Measurements from ENCODE around the gene UTS2B.
"Not testable (repeated sequence)": the region's sequence is repeated elsewhere in the genome, so short reads cannot be mapped to it uniquely, and the experiment has no call there.

UTS2B gene

GRCh38 chr3:191290311-191291025 is 39.9 kb downstream of the UTS2B start:
- in situ Hi-C loops (cut with MboI; ENCODE audit: low sequenced_read_pairs) = no loop called here

- in situ Hi-C loops (cut with MboI; ENCODE audit: low sequenced_read_pairs) = no loop called here
These were observed 46.9 kb downstream of the UTS2B start for GRCh38 chr3:191283400-191283799.

- in situ Hi-C loops (cut with MboI; ENCODE audit: low sequenced_read_pairs) = no loop called here
These were observed 47.8 kb downstream of the UTS2B start for GRCh38 chr3:191282251-191283185.

- in situ Hi-C loops (cut with MboI; ENCODE audit: low sequenced_read_pairs) = no loop called here
These were observed 49.4 kb downstream of the UTS2B start for GRCh38 chr3:191280882-191281281.

- in situ Hi-C loops (cut with MboI; ENCODE audit: low sequenced_read_pairs) = no loop called here
These were observed 50.2 kb downstream of the UTS2B start for GRCh38 chr3:191280111-191280510.

- in situ Hi-C loops (cut with MboI; ENCODE audit: low sequenced_read_pairs) = no loop called here
These were observed 54.6 kb downstream of the UTS2B start for GRCh38 chr3:191275751-191276150.

GRCh38 chr3:191275244-191275643 is 55.1 kb downstream of the UTS2B start:
- in situ Hi-C loops (cut with MboI; ENCODE audit: low sequenced_read_pairs) = not testable (repeated sequence)

GRCh38 chr3:191269289-191270085 is 60.8 kb downstream of the UTS2B start:
- in situ Hi-C loops (cut with MboI; ENCODE audit: low sequenced_read_pairs) = no loop called here

GRCh38 chr3:191268737-191269136 is 61.6 kb downstream of the UTS2B start:
- in situ Hi-C loops (cut with MboI; ENCODE audit: low sequenced_read_pairs) = no loop called here

GRCh38 chr3:191263850-191264249 is 66.5 kb downstream of the UTS2B start:
- in situ Hi-C loops (cut with MboI; ENCODE audit: low sequenced_read_pairs) = no loop called here

- in situ Hi-C loops (cut with MboI; ENCODE audit: low sequenced_read_pairs) = no loop called here
These were observed 67.0 kb downstream of the UTS2B start for GRCh38 chr3:191263365-191263764.

- in situ Hi-C loops (cut with MboI; ENCODE audit: low sequenced_read_pairs) = no loop called here
These were observed 67.7 kb downstream of the UTS2B start for GRCh38 chr3:191262650-191263049.

- in situ Hi-C loops (cut with MboI; ENCODE audit: low sequenced_read_pairs) = no loop called here
These were observed 69.1 kb downstream of the UTS2B start for GRCh38 chr3:191261304-191261638.

GRCh38 chr3:191260431-191261303 is 69.7 kb downstream of the UTS2B start:
- in situ Hi-C loops (cut with MboI; ENCODE audit: low sequenced_read_pairs) = no loop called here

- in situ Hi-C loops (cut with MboI; ENCODE audit: low sequenced_read_pairs) = no loop called here
These were observed 70.8 kb downstream of the UTS2B start for GRCh38 chr3:191259486-191259885.

GRCh38 chr3:191257286-191257685 is 73.0 kb downstream of the UTS2B start:
- in situ Hi-C loops (cut with MboI; ENCODE audit: low sequenced_read_pairs) = no loop called here

GRCh38 chr3:191256405-191256804 is 73.9 kb downstream of the UTS2B start:
- in situ Hi-C loops (cut with MboI; ENCODE audit: low sequenced_read_pairs) = no loop called here

- in situ Hi-C loops (cut with MboI; ENCODE audit: low sequenced_read_pairs) = no loop called here
These were observed 75.2 kb downstream of the UTS2B start for GRCh38 chr3:191255156-191255555.

GRCh38 chr3:191254098-191254873 is 76.0 kb downstream of the UTS2B start:
- in situ Hi-C loops (cut with MboI; ENCODE audit: low sequenced_read_pairs) = no loop called here

All from HL-60/S4 treated with retinoic acid at 250 ng/mL for 4 days and 3 days (cell line).